Uterus (tissue), 4 donors: ENCODE data around the gene ERVFRD-1. TPM values are rescaled to one million over a fixed set of nuclear protein-coding genes. Genes with fewer than 3 reads are reported as not detected.

Source experiments
- DNase-seq, 2 donors: peaks; one replicate each; pipeline ENCODE4 v3.0.0-alpha.2; 2019 to 2020
- H3K27ac ChIP-seq, 2 donors: fragments of 200-600 bp; sonication (generic); 1 replicate in 1 of 2; 2 replicates in 1 of 2; pipeline ENCODE4 v1.5.1; 2016 to 2018
- H3K27me3 ChIP-seq, 2 donors: fragments of 200-600 bp; sonication (generic); one replicate each; pipeline ENCODE4 v1.5.1; 2018 to 2019; ENCODE audit warnings: control low read depth in 1 of 2
- H3K36me3 ChIP-seq, 2 donors: fragments of 200-600 bp; sonication (generic); one replicate each; pipeline ENCODE4 v1.5.1; 2019; ENCODE audit warnings: control low read depth in 1 of 2
- H3K4me1 ChIP-seq, 2 donors: fragments of 200-600 bp; sonication (generic); one replicate each; pipeline ENCODE4 v1.5.1; 2018 to 2019; ENCODE audit warnings: control low read depth in 1 of 2
- H3K4me3 ChIP-seq, 2 donors: fragments of 200-600 bp; sonication (generic); 1 replicate in 1 of 2; 2 replicates in 1 of 2; pipeline ENCODE4 v1.5.1; 2018 to 2019; ENCODE audit warnings: mild to moderate bottlenecking in 1 of 2
- H3K9me3 ChIP-seq, 2 donors: fragments of 200-600 bp; sonication (generic); one replicate each; pipeline ENCODE4 v1.5.1; 2019; ENCODE audit warnings: control low read depth in 1 of 2
- POLR2A ChIP-seq, 2 donors: fragments of 450-650 bp; IDR thresholded peaks; one replicate each; pipeline ENCODE4 v1.6.1; 2016; ENCODE audit warnings: antibody characterized with exemption in 2 of 2, mild to moderate bottlenecking in 1 of 2, moderate library complexity in 1 of 2
- intact Hi-C: fragments of 100-400 bp; cut with DNase I; formaldehyde crosslinking; loops from one replicate; pipeline ENCODE4 v1.15.1; 2023; ENCODE audit warnings: low total_unique reads
- total RNA-seq, 4 donors: library from RNA; depleted of rRNA in 3 of 4; stranded (reverse); fragments of >200 nt in 3 of 4; gene quantifications; one replicate each; pipeline versions ENCODE4 v1.1.0 to v1.2.4, GENCODE V29; 2014 to 2023
- TF ChIP-seq, protein P1 (sequence below), 4 experiments: fragments of 200-600 bp in 2 of 4; fragments of 450-650 bp in 2 of 4; sonication (generic) in 2 of 4; IDR thresholded peaks; one replicate each; pipeline ENCODE4 v1.5.1; 2016 to 2019; ENCODE audit warnings: antibody characterized with exemption in 4 of 4, mild to moderate bottlenecking in 2 of 4, moderate library complexity in 1 of 4
- donor health status: DM: yes; HTN: yes; CAD: no.

Gene ERVFRD-1
- total RNA-seq, 4 donors from 2014 or later: 0.14 to 0.21 TPM; not detected in 2

GRCh38 chr6:11139051-11139960, 27.8 kb upstream of the ERVFRD-1 start:
- TF ChIP-seq POLR2A (IDR thresholded peaks at IDR 0.05): no peak
- TF ChIP-seq, protein P1, sequence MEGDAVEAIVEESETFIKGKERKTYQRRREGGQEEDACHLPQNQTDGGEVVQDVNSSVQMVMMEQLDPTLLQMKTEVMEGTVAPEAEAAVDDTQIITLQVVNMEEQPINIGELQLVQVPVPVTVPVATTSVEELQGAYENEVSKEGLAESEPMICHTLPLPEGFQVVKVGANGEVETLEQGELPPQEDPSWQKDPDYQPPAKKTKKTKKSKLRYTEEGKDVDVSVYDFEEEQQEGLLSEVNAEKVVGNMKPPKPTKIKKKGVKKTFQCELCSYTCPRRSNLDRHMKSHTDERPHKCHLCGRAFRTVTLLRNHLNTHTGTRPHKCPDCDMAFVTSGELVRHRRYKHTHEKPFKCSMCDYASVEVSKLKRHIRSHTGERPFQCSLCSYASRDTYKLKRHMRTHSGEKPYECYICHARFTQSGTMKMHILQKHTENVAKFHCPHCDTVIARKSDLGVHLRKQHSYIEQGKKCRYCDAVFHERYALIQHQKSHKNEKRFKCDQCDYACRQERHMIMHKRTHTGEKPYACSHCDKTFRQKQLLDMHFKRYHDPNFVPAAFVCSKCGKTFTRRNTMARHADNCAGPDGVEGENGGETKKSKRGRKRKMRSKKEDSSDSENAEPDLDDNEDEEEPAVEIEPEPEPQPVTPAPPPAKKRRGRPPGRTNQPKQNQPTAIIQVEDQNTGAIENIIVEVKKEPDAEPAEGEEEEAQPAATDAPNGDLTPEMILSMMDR (IDR thresholded peaks at IDR 0.05): no peak
- no peak overlapping the region for H3K27ac ChIP-seq
- intact Hi-C loops: no loop called here
- no peak overlapping the region for H3K4me3 ChIP-seq
- no peak for DNase-seq
- no peaks in the 10 kb centered on the region for H3K36me3 ChIP-seq
- no peaks in the 10 kb centered on the region for H3K27me3 ChIP-seq
- no peaks in the 10 kb centered on the region for H3K4me1 ChIP-seq
- no peaks in the 10 kb centered on the region for H3K9me3 ChIP-seq

DNA sequence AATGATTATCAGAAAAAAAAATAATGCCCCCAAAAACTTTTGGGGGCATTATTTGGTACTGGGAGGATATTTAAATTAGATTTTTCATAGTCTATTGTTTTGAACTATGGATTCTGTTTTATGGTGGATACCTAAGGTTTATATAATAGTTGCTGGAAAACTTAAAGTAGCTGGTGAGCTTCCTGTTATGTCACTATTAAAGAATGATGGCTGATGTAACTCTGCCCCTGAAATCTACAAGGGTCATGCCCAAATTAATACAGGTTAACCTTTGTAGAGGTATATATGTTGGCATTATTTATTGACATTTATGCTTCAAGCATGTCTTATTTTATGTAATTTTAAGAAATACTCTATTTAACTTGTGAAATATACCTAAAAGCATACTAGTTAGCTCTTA, 25.3 kb upstream of the ERVFRD-1 start:
- no peak overlapping the region for H3K27ac ChIP-seq
- H3K4me3 ChIP-seq: no peak overlapping the region
- H3K36me3 ChIP-seq: no peaks in the 10 kb centered on the region
- H3K4me1 ChIP-seq: no peaks in the 10 kb centered on the region
- intact Hi-C loops: no loop called here
- no peaks in the 10 kb centered on the region for H3K9me3 ChIP-seq
- TF ChIP-seq POLR2A (IDR thresholded peaks at IDR 0.05): no peak
- TF ChIP-seq, protein P1 (IDR thresholded peaks at IDR 0.05): no peak
- no peak for DNase-seq
- no peaks in the 10 kb centered on the region for H3K27me3 ChIP-seq

DNA sequence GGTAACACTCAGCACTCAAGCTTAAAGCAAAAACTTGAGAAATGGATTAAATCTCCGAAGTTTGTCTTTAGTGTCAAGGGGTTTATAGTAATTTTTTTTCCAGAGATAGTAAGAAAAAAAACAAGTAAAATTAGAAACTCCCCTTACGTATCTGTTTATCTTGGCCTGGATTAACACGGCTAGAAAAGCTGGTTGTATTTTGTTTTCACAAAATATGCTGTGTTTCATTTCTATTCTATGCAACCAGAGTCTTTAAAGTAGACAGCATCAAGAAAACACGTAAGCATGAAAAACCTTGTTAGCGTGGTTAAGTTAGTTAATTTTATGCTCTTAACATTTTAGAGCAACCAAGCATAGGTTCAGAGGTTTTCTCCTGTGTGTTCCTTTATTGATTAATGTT, 21.8 kb upstream of the ERVFRD-1 start:
- H3K4me1 ChIP-seq: peaks cover 0 to under 1% of the 10 kb centered on the region in 2 donors
- no peak for TF ChIP-seq POLR2A (IDR thresholded peaks at IDR 0.05)
- TF ChIP-seq, protein P1 (IDR thresholded peaks at IDR 0.05): no peak
- H3K27me3 ChIP-seq: no peaks in the 10 kb centered on the region
- H3K9me3 ChIP-seq: no peaks in the 10 kb centered on the region
- no peak overlapping the region for H3K27ac ChIP-seq
- intact Hi-C loops: no loop called here
- H3K4me3 ChIP-seq: no peak overlapping the region
- DNase-seq: no peak
- no peaks in the 10 kb centered on the region for H3K36me3 ChIP-seq

DNA sequence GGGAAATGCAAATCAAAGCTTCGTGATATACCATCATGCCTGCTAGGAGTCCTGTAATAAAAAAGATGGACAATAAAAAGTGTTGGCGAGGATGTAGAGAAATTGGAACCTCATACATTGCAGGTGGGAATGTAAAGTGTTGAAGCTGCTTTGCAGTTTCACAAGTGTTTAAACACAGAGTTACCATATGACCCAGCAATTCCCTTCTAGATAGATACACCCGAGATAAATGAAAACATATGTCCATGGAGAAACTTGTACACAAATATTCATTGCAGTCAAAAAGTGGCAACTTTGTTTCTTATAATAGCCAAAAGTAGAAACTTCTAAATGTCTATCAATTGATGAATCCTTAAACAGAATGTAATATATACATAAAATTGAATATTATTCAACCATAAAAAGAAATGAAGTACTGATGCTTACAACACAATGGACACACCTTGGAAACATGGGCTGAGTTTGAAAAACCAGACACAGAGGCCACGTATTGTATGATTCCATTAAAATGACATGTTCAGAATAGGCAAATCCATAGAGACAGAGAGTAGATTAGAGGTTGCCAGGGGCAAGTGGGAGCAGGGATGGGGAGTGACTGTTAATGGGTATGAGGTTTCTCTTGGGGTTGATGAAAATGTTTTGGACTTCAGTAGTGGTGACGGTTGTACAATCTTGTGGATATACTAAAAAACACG, 20.8 kb upstream of the ERVFRD-1 start:
- H3K4me1 ChIP-seq: peaks cover 0 to 4% of the 10 kb centered on the region in 2 donors
- H3K9me3 ChIP-seq: no peaks in the 10 kb centered on the region
- TF ChIP-seq, protein P1 (IDR thresholded peaks at IDR 0.05): no peak
- TF ChIP-seq POLR2A (IDR thresholded peaks at IDR 0.05): no peak
- no peaks in the 10 kb centered on the region for H3K36me3 ChIP-seq
- intact Hi-C loops: no loop called here
- H3K27me3 ChIP-seq: no peaks in the 10 kb centered on the region
- H3K4me3 ChIP-seq: no peak overlapping the region
- no peak overlapping the region for H3K27ac ChIP-seq
- no peak for DNase-seq

DNA sequence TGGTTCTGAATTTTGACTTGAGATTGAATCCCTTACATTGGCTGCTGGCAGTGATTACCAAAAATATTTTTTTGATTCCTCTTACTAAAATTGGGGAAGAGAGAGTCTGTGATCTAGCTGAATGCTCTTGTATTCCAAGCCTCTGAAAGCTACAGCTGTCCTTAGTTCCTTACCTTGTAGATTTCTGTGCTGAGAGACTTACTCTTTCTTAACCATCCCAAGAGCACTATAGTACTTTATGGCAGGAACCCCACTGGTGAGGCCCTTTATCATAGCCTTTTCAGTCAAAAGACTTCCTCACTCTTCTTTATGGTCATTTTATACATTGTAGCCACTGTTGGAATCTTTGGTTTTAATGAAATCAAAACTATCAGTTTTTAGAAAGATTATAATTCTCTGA, 19.1 kb upstream of the ERVFRD-1 start:
- TF ChIP-seq, protein P1 (IDR thresholded peaks at IDR 0.05): no peak
- no peak for TF ChIP-seq POLR2A (IDR thresholded peaks at IDR 0.05)
- Histone ChIP-seq H3K36me3 (no peaks in the 10 kb centered on the region), H3K27me3 (no peaks in the 10 kb centered on the region), H3K9me3 (no peaks in the 10 kb centered on the region), H3K4me3 (no peak overlapping the region), H3K4me1 (peaks cover 0 to 4% of the 10 kb centered on the region in 2 donors), H3K27ac (no peak overlapping the region)
- intact Hi-C loops: no loop called here
- DNase-seq: no peak
